ENCODE measurements around the gene RPLP1. TPM values are rescaled to one million over a fixed set of nuclear protein-coding genes. Genes with fewer than 3 reads are reported as not detected.

Gene RPLP1
- polyA plus RNA-seq, 1 of the 3 experiments (the other 2 are of a cell fraction): 1,792 TPM

DNA sequence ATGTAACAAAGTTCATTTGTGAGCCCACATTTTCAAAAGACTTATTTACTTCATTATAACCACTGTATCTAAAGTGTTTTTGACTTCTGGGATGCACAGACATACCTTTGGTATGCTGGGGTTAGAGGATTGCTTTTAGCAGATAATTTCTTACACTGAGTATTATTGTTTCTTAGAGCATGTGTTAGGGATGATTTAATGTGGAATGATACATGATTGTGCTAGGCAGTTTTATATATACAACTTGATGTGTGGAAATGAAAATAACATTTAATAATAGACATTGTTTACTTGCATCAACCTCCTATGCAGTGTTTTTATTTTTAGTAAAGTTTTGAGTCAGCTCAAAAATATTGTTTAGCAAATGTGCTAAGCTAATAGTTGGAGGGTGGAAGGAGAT, 35.0 kb upstream of the RPLP1 start:
- no peaks in the 10 kb centered on the region for H3K9me3 ChIP-seq
- peaks cover 86% of the 10 kb centered on the region for H3K79me2 ChIP-seq (ENCODE audit: insufficient read depth)
- H3K9ac ChIP-seq: no peak overlapping the region
- H3K4me3 ChIP-seq (ENCODE audit: low read depth in 2 of 2, low read length in 1 of 2): no peak overlapping the region
- H4K20me1 ChIP-seq (ENCODE audit: insufficient read depth): no peaks in the 10 kb centered on the region
- H3K36me3 ChIP-seq (replicated peaks in 1 of 2; ENCODE audit: control insufficient read depth in 1 of 2, insufficient read depth in 2 of 2, low read length in 1 of 2): peaks cover 19 to 28% of the 10 kb centered on the region in 2 experiments
- peaks cover 10 to 22% of the 10 kb centered on the region in 2 experiments; a peak in 3 of 4 replicates for H3K4me1 ChIP-seq (ENCODE audit: control insufficient read depth in 1 of 2, insufficient read depth in 2 of 2, low read depth in 1 of 2, low read length in 1 of 2)
- 0 out of 2 replicates have a peak overlapping the region, but pooled peaks have one; percentile 20 for H3K4me2 ChIP-seq
- TF ChIP-seq CTCF (IDR thresholded peaks at IDR 0.05): no peak
- peak; percentile 50 for TF ChIP-seq JUND (IDR thresholded peaks at IDR 0.05)
- peak; percentile 42; the same call in 1 of the 2 replicates for TF ChIP-seq TCF12 (IDR thresholded peaks at IDR 0.05)
- TF ChIP-seq EP300 (IDR thresholded peaks at IDR 0.05; ENCODE audit: borderline replicate concordance in 1 of 2, low read depth in 1 of 2, low read length in 1 of 2): 0 out of 4 replicates have a peak, but pooled peaks of 1 of the 2 experiments have one; percentile 28
- peak; percentile 30; the same call in 1 of the 2 replicates for TF ChIP-seq PBX3 (IDR thresholded peaks at IDR 0.05)
- no peaks in the 10 kb centered on the region for H3K27me3 ChIP-seq (ENCODE audit: insufficient read depth)
- peaks cover 11% of the 10 kb centered on the region for H3F3A ChIP-seq (replicated peaks; ENCODE audit: insufficient read depth)
- no peaks in the 10 kb centered on the region for H3K9me2 ChIP-seq
- H3K27ac ChIP-seq (ENCODE audit: low read depth in 2 of 2, low read length in 1 of 2): peak overlapping the region in 1 of 2 experiments; percentile 44; a peak in 2 of 4 replicates
- DNase-seq: no peak
- CTCF ChIA-PET: interaction anchor here (0.7 to 2.2 kb wide), 3 partner anchors 8 to 358 kb away, joined by 3 to 11 read pairs (median 3); no protein-coding TSS in a partner anchor
- POLR2A ChIA-PET: interaction anchor here (1.4 kb wide), 1 partner anchor 35 kb away, joined by 5 read pairs; the partner anchor contains the start of gene RPLP1
- H2AFZ ChIP-seq (ENCODE audit: low read depth): no peak overlapping the region

GRCh38 chr15:69421498-69421897, 31.1 kb upstream of the RPLP1 start:
- TF ChIP-seq NRF1 (IDR thresholded peaks at IDR 0.05; ENCODE audit: low read depth, low read length): no peak
- no peak for TF ChIP-seq EZH2phosphoT487 (IDR thresholded peaks at IDR 0.05; ENCODE audit: borderline replicate concordance, low read depth)
- TF ChIP-seq PBX3 (IDR thresholded peaks at IDR 0.05): no peak
- TF ChIP-seq MXI1 (IDR thresholded peaks at IDR 0.05; ENCODE audit: low read depth, low read length): no peak
- TF ChIP-seq POLR2AphosphoS5 (IDR thresholded peaks at IDR 0.05; ENCODE audit: low read depth, low read length): no peak
- TF ChIP-seq, protein P1, sequence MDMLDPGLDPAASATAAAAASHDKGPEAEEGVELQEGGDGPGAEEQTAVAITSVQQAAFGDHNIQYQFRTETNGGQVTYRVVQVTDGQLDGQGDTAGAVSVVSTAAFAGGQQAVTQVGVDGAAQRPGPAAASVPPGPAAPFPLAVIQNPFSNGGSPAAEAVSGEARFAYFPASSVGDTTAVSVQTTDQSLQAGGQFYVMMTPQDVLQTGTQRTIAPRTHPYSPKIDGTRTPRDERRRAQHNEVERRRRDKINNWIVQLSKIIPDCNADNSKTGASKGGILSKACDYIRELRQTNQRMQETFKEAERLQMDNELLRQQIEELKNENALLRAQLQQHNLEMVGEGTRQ (IDR thresholded peaks at IDR 0.05; ENCODE audit: borderline replicate concordance, low read depth, low read length): no peak
- no peak for TF ChIP-seq TAF1 (IDR thresholded peaks at IDR 0.05; ENCODE audit: borderline replicate concordance, low read depth, low read length)
- Histone ChIP-seq H3F3A (replicated peaks; ENCODE audit: insufficient read depth) (no peaks in the 10 kb centered on the region), H2AFZ (ENCODE audit: low read depth) (no peak overlapping the region), H3K4me3 (ENCODE audit: low read depth in 2 of 2, low read length in 1 of 2) (no peak overlapping the region), H3K9me3 (no peaks in the 10 kb centered on the region), H3K9ac (no peak overlapping the region), H3K4me1 (ENCODE audit: control insufficient read depth in 1 of 2, insufficient read depth in 2 of 2, low read depth in 1 of 2, low read length in 1 of 2) (peaks cover 0 to 14% of the 10 kb centered on the region in 2 experiments; a peak in 2 of 4 replicates), H3K4me2 (no peak overlapping the region), H3K79me2 (ENCODE audit: insufficient read depth) (peaks cover 77% of the 10 kb centered on the region), H3K9me2 (no peaks in the 10 kb centered on the region), H3K27ac (ENCODE audit: low read depth in 2 of 2, low read length in 1 of 2) (no peak overlapping the region), H4K20me1 (ENCODE audit: insufficient read depth) (no peaks in the 10 kb centered on the region), H3K36me3 (replicated peaks in 1 of 2; ENCODE audit: control insufficient read depth in 1 of 2, insufficient read depth in 2 of 2, low read length in 1 of 2) (peaks cover 41 to 48% of the 10 kb centered on the region in 2 experiments), H3K27me3 (ENCODE audit: insufficient read depth) (no peaks in the 10 kb centered on the region)
- CTCF ChIA-PET: no interaction called here
- POLR2A ChIA-PET: no interaction called here
- DNase-seq: no peak
